ENCODE measurements around the gene INAFM2.

DNA sequence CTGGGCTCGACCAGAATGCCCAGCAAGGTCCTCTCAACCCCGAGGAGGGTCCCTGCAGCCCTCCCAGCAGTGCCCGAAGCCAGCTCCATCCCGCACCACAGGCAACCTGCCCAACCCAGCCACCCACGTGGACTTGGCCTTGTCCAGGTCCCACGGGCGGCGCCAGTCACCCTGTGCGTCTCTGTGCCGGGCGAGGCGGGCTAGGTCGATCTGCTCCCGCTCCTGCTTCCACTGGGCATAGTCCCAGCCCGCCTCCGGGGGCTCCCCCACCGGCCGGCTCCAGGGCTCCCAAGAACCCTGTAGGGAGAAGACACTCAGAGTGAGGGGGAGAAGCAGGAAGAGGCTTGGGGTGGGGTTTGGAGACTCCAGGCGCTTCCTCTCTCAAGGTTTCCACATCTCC, 14.1 kb downstream of the INAFM2 start:
- TF ChIP-seq, protein P1, sequence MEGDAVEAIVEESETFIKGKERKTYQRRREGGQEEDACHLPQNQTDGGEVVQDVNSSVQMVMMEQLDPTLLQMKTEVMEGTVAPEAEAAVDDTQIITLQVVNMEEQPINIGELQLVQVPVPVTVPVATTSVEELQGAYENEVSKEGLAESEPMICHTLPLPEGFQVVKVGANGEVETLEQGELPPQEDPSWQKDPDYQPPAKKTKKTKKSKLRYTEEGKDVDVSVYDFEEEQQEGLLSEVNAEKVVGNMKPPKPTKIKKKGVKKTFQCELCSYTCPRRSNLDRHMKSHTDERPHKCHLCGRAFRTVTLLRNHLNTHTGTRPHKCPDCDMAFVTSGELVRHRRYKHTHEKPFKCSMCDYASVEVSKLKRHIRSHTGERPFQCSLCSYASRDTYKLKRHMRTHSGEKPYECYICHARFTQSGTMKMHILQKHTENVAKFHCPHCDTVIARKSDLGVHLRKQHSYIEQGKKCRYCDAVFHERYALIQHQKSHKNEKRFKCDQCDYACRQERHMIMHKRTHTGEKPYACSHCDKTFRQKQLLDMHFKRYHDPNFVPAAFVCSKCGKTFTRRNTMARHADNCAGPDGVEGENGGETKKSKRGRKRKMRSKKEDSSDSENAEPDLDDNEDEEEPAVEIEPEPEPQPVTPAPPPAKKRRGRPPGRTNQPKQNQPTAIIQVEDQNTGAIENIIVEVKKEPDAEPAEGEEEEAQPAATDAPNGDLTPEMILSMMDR (conservative IDR thresholded peaks at IDR 0.05; ENCODE audit: low read length) = no peak
- no peak for TF ChIP-seq EZH2phosphoT487 (IDR thresholded peaks at IDR 0.05; ENCODE audit: borderline replicate concordance, low read depth, low read length)

All from OCI-LY7 (cell line).